ENCODE data around the gene MYH9.

The MYH9 gene

DNA sequence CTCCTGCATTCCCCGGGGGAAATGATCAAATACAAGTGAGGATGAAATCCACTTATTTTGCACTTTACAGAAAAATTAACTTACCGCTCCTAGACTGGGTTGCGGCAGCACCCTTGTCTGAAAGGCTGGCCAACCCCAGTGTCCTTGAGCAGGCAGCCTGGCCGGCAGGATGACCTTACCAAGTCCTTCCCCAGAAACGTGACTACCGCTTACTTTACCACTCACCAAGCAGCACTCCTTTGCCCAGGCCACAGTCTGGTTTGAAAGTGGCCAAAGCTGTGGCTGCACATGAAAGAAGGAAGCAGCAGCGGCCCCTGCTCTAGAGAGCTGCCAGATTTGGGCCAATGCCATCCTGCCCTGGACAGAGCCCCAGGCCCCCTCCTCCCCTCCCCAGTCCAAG, 20.3 kb downstream of the MYH9 start:
- DNase-seq (ENCODE audit: low read depth in 2 of 2): no peak

DNA sequence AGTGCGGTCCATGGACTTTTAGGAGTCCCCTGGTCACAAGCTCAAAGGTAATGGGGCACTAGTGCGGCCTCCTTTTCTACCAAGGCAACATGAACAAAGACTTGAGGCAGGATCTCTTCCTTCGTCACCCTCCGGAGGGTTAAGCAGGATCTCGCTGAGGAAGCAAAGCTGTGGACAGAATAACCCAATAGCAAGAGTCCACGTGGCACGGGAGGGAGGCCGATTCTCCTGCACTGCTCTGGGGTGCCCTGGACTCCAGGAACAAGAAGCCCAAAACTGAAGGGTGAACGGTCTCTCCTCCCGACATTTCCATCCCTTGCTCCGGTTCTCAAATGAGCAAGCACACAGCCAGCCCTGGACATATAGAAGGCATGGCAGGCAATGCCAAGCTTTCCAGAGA, 20.7 kb downstream of the MYH9 start:
- DNase-seq (ENCODE audit: low read depth in 2 of 2): no peak

DNA sequence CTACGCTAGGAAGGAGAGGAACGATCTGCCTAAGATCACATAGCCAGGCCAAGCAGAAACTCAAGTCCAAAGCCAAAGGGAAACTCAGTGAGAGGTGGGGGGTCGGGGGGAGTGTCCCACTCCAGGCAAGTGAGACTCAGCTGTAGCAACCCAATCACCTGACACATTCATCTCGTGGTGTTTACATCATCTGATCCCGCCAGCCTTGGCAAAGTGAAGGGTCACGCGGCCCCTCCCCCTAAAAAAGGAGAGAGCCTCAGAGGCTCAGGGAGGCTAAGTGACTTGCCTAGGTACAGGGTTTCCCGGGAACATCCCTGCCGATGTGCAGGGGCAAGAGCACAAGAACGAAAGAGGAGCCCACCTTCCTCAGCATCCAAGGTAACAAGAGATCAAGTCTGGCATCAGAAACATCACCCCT, 21.5 kb downstream of the MYH9 start:
- DNase-seq (ENCODE audit: low read depth in 2 of 2): no peak

DNA sequence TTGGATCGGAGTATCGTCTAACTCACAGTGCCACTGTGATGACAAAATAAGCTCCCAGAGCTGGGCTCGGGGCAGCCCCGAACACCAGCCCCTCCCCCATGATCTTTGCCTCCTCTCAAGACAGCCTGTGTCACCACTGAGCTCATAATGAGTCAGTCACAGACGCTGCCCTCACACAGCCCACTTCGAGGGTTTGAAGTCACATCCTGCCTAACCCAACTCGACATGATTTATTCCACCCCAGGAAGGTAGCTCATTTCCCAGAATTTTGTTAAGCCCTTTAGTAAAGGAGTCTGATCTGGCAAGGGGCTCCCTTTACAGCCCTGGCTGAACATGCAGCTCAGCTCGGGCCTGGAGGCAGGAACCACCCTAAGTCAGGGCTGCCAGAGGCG, 22.8 kb downstream of the MYH9 start:
- DNase-seq (ENCODE audit: low read depth in 2 of 2): peak; percentile 79 to 80

DNA sequence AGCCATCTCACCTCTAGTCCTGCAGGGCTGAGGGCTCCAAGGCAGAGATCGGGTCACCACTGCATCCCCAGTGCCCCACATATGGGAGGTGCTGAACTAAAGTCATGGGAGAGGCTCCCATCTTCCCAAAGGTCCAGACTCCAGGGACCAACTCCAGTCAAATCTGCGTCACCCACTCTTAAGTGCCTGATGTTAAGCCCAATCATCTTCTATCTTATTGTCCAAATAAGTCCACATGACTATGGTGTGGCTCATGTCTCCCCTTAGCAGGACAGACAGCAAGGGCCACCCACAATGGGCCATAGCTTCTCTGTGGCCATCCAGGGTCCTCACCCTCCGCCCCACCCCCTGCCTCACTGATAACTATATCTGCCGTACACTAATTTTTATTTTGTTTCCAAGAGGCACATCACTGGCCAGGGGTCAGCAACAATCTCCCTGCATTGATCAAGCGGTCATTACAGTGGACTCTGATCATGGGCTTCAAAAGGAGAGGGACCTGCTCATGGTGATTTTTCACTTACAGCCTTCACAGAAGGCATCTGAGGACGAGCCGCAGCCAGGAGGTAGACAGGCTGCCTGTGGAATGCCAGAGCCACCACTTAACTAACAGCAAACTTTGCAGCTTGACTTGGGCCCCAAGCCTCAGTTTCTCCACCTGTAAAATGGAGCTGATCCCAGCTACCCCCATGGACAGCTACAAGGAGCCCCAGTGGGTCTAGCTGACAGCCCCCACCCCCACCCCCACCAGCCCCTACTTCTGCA, 23.3 kb downstream of the MYH9 start:
- no peak for DNase-seq (ENCODE audit: low read depth in 2 of 2)

DNA sequence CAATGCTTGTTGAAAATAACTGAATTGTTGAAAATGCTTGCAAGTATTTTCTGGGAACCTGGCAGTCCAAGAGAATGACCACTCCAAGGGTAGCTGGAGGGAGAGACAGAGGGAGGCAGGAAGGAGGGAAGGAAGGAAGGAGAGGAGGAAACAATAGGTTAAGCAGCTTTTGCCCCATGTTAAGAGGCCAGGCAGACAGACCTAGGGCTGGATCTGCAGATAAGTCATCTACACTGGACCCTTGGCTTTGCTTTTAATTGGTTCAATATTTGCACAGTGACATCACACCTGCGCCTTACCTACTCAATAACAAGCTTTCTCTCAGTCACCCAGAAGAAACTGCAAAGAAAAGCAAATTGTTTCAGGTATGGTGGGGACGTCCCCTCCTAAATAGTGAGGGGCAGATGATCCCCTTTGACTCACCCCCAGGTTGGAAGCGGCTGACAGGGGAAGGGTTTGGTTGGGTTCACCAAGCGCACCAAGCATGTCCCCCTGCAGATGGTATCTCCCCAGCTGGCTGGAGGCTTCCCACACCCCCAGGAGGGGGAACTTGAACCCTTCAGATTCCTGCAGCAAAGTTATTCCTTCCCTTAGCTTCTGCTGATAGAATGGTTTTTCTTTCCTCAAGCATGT, 24.3 kb downstream of the MYH9 start:
- no peak for DNase-seq (ENCODE audit: low read depth in 2 of 2)

DNA sequence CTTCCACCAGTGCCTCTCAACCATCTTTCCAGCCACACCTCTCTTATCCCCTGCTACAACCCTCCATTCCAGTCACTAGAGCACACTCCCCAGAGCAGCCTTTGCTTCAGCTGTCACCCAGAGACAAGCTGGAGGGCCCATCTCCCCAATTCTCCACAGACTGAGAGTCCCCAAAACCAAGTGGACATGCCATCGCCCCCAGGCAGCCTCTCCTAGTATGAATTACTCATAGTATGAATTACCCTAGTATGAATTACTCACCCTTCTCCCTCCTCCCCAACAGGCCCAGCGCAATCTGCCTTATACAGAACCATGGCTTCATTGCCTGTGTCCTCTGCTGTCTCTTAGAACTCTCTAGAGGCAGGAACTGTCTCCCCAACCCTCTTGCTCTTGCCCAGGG, 24.8 kb downstream of the MYH9 start:
- DNase-seq (ENCODE audit: low read depth in 2 of 2): no peak

DNA sequence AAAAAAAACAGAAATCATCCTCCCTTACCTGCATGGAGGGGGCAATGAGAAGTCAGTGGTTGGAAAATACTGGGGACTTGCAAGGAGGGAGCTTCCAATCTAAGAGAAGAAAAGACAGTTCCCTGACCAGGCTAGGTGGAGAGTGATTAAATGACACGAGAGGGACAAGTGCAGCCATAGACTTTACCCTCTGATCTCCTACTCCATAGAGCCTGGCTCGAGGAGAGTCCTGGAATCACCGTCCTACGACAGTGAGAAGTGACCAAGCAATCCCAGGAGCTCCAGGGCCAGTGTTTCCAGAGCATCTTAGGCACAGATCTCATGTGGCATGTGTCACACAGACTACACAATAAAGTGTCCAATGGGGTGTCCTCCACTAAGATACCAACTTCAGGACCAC, 25.7 kb downstream of the MYH9 start:
- DNase-seq (ENCODE audit: low read depth in 2 of 2): no peak

DNA sequence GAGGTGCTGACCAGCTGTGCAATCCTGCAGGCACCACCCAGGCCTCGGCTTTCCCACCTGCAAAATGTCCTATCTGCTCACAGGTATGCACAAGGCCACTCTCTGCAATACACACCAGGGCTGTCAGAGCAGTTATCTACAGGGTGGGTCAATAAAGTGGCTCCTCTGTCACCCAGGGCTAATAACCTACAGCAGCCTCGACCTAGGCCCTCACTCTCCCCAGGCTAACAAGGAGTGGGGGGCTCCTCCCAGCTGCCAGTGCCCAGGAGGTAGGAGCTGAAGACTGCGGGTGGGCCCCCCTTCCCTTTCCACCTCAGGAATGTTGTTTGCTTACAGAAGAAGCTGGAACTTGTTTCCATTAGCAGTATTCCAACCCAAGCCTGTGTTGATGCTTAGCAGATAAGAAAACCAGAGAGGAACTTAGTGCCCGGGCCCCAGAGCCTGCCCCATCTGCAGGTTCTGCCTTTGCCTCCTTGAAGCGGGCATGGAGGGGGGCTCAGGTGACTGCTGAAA, 26.8 kb downstream of the MYH9 start:
- DNase-seq (ENCODE audit: low read depth in 2 of 2): no peak

DNA sequence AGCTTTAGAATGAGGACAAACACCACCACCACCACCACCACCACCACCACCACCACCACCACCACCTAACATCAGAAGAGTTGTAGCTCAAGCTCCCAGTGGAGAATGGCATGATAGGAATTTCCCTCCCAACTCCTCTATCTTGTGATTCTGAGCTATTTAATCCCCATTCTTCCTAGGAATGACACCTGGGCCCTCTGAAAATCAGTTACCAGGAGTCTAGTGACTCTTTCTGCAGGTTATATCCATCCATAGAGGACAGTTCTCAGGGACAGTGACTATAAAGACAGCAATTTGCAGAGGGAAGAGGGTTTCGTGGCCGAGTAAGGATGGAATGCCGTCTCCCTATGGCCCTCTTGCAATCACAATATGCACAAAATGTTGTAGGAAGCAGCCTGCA, 27.8 kb downstream of the MYH9 start:
- no peak for DNase-seq (ENCODE audit: low read depth in 2 of 2)

DNA sequence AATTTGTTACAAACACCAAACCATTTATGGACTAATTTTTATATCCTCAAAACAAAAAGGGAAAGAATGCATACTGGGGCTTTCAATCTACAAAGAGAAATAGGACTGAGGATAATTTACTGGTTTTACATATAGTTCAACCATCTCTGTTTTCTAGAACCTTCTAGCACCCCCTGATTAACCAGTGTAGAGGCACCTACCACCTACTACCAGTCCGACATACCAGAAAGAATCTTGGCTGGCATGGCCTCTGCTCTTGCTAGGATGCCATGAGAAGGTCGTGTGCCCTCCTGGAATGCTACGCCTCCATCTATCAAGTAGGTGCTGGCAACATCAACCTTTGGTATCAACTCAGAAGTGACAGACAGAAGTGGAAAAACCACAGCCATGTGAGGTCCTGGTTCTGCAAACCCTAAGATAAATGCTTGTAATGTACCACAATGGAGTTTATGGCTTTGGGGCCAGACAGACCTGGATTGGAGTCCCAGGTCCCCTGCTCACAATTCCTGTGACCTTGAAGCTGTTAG, 28.2 kb downstream of the MYH9 start:
- no peak for DNase-seq (ENCODE audit: low read depth in 2 of 2)

DNA sequence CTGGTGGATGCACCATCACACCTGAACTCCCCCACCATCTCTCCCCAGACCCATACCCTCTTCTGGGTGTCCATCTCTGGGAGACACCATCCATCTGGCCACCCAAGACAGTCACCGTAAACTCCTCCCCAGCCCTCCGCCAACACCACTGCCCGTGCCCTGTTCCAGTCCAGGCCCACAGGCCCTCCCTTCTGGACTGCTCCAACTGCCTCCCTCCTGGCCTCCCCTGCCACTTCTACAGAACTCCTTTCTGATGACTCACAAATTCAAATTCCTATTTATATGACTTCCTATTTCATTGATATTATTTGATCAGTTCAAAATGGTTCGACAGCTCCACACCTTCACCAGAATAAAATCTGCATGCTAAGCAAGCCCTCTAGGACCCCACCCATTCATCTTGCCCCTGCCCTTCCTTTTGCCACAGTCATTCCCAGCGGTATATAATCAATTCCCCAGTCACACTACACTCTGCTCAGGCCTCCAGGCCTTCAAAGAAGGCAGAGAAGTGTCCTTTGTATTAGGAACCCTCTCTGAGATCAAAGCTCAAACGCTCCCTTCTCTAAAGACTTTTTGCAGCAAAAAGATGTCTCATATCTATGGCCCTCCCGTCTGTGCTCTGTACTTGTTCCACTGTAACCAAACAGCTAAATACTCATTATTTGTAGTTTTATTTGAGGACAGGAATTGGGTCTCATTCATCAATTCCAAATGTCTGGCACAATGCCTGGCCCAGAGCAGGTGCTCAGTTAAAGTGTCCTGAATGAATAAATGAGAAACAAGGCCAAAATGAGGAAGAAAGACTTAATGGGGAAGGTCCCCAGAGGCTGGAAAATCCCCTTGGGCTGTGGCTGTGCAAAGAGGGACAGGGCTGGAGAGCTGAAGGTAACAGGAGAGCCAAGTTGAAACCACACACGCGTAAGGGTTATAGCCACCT, 29.0 kb downstream of the MYH9 start:
- no peak for DNase-seq (ENCODE audit: low read depth in 2 of 2)

DNA sequence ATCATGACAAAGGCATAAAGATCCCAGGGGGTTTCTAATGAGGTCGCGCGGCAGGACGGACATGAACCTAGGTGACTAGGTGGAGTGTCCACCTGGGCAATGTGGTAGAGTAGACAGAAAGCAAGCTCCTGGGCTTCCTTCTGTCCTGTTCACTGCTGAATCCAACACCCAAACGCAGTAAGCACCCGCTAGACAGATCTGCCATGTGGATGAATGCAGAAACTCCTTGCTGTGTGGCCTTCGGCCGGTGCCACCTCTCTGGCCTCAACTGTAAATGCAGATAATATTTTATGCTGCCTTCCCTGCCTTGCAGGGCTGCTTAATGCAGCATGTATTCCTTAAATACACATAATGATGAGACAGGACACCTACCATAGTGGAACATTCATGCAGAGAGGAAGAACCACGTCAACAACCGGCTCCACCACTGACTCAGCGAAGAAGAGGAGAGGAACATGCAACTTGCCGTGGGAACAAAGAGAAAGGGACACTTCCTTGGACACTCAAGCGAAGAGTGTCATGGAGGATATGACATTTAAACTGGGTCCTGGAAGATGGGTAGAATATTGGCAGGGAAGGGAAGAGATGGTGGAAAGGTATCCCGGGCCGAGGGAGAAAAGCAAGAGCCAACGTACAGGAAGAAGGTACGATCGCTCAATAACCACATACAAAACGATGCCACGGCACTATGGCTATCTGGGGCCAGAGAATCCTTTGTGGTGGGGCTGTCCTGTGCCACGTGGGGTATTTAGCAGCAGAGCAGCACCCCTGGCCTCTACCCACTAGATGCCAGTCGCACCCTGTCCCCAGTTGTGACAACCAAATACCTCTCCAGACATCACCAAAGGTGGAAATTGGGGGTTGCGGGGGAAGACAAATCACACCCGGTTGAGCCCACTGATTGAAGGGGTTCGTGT, 30.8 kb downstream of the MYH9 start:
- DNase-seq (ENCODE audit: low read depth in 2 of 2): no peak

DNA sequence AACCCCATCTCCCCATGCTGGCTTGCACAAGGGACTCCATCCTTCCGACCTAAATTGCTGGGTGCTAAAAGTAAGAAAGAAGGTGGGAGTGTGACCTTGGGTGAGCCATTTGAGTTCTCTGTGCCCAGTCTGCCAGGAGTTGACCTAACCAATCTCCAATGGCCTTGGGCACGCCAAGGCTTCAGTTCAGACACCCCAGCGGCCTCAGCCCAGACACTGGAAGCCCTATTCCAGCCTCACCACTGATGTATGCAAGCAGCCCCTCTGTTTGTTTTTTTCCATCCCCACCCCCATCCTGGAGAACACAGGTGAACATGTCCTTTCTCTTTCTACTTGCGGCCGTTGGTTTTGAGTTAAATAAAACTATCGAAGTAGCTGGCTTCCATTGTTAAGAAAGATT, 31.9 kb downstream of the MYH9 start:
- DNase-seq (ENCODE audit: low read depth in 2 of 2): no peak

DNA sequence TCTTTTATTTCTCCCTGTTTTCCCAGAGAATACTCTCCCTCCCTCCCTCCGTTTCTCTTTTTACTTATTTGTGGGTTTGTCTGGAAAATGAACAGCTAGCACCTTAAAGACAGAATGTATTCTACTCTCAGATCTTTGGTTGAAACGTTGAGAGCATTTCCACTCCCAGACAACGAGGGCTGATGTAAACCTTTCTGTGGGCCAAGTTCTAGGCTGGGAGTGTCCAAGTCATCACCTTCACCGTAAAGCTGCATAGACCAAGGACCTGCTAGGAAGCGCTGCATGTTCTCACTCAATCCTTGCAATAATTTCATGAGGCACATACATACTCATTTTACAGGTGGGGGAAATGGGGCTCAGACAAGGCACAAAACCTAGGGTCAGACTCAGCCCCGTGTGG, 32.4 kb downstream of the MYH9 start:
- DNase-seq (ENCODE audit: low read depth in 2 of 2): no peak

DNA sequence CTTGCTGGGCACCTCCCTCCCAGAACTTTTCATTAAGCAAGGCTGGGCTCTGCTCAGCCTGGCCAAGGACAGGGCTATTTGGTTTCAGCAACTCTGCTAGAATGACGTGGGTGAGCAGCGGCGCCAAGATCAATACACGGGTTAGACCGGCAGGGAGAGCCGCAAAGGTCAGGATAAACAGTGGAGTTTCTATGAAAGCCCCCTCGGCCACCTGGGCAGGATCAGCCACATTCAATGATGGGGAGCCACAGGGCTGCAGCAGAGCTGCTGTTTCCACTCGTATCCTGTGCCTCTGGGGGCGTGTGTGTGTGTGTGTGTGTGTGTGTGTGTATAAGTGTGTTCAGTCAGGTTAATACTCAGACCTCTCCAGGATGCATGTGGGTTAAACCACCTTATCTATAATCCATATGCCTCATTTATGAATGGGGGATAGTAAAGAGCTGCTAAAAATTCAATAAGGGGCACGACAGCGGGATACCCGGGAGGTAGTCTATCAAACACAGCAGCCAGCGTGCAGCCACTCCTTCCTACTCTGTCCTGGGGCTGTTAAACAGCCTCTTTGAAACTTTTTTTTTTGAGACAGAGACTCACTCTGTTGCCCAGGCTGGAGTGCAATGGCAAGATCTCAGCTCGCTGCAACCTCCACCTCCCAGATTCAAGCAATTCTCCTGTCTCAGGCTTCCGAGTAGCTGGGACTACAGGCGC, 34.8 kb downstream of the MYH9 start:
- DNase-seq (ENCODE audit: low read depth in 2 of 2): no peak

DNA sequence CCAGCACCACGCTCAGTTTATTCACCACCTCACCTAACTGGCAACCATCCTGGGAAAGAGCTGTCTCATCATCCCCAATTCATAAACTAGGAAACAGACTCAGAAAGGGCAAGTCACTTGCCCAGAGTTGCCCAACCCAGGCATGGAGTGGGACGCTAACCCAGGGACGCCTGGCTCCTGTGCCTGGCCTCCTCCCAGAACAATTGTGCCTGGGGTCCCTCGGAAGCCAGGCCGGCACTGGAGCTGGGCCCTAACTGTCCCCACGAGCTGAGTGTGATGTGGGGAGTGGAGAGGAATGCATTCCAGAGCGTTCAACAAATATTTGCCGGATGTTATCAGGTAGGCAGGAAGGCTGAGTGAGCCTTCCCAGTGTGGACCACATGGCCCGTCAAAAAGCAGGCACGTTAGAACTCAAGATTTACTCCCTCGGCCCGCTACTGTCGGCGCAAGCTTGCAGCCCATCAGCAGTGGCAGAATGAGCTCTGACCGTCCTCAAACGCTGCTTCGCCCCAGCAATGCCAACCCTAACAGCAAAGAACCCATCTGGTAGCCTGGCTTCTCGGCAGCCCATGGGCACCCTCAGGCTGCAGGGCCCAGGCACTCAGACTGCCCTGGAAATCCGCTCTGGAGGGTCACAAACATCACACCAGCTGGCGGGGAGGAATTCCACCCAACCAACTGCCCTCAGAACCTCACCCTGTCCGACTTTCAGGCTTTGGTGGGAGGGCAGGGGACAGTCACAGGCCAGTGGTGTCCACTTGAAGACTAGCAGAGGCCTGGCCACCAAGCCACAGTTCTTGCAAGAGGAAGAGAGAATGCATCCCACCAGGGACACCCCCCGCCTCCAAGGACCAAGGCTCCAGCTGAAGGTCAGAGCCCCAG, 35.6 kb downstream of the MYH9 start:
- DNase-seq (ENCODE audit: low read depth in 2 of 2): no peak

DNA sequence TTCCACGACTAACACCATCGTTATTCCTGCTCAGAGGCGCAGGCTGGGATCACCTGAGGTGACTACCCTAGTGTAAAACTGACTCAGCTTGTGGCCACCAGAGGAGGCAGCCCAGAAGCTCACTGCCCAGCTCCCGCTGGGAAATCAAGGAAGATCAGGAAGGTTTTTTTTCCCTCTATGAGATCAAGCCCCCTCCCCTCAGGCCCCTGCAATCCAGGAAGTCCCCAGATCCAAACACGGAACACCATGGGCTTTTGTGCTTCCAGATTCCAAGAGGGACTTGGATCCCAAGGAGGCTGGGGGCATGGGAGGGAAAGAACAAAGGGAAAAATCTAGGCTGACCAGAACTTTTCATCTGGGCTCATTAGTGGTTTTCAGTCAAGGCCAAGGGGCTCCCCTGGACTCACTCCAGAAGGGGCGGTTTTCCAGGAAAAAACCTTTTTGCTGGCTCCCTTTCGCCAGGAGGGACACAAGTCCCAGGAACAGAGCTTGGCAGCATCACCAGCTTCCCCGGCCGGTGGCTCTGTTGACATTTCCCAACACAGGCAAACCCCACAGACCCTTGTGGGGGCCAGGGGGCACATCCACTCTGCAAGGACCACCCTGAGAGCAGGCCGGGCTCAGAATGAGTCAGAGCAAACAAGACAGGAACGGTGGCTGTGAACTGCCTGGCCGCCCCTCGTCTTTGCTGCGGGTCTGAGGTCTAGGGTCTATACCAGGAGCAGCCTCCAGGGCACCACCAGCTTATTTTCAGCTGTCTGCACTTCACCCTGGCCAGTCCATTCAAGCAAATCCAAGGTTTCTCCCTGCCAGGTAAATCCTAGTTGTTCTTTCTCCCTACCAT, 36.8 kb downstream of the MYH9 start:
- DNase-seq (ENCODE audit: low read depth in 2 of 2): no peak

DNA sequence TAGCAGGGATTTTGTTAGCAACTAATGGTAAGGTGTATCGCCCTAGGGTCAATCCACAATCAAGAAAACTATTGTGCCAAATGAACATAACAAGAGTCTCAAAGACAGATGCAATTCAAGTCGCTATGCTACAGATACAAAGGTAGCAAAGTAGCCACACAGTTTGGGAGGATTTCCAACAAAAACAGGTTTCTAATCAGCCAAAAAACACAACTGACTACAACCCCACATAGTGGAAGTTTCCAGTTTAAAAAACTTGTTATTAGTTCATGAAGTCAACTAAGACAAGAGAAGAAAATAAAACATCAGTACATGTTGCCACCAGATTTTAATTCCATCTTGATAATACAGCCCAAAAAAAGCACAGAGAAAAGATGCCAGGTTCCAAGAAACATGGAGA, 38.0 kb downstream of the MYH9 start:
- DNase-seq (ENCODE audit: low read depth in 2 of 2): no peak
